Fibroblast of mammary gland (primary cell): ENCODE results near the gene ITGAD.

ENCODE experiments used
- DNase-seq: peaks from one replicate; pipeline ENCODE4 v3.0.0-alpha.2; 2010; ENCODE audit warnings: low read depth
- H3K4me3 ChIP-seq: 2 replicates; pipeline ENCODE4 v1.5.1; 2011; ENCODE audit warnings: low read depth, mild to moderate bottlenecking, low read length, moderate library complexity; ENCODE audit not compliant: control insufficient read depth
- TF ChIP-seq, protein P1 (sequence below): conservative IDR thresholded peaks from 2 replicates; pipeline ENCODE4 v1.5.1; 2011; ENCODE audit warnings: low read depth, low read length, inconsistent platforms; ENCODE audit not compliant: control insufficient read depth, insufficient read depth

Gene ITGAD

DNA sequence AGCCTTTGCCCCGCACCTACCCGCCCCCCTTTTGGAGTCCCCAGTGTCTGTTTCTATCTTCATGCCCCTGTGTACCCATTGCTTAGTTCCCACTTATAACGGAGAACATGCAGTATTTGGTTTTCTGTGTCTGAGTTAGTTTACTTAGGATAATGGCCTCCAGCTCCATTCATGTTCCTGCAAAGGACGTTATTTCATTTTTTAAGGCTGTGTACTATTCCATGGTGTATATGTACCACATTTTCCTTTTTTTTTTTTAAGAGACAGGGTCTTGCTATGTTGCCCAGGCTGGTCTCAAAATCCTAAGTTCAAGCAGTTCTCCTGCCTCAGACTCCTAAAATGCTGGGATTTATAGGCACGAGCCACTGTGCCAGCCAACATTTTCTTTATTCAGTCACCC is 74.7 kb downstream of the ITGAD start:
- DNase-seq: no peak
- TF ChIP-seq, protein P1, sequence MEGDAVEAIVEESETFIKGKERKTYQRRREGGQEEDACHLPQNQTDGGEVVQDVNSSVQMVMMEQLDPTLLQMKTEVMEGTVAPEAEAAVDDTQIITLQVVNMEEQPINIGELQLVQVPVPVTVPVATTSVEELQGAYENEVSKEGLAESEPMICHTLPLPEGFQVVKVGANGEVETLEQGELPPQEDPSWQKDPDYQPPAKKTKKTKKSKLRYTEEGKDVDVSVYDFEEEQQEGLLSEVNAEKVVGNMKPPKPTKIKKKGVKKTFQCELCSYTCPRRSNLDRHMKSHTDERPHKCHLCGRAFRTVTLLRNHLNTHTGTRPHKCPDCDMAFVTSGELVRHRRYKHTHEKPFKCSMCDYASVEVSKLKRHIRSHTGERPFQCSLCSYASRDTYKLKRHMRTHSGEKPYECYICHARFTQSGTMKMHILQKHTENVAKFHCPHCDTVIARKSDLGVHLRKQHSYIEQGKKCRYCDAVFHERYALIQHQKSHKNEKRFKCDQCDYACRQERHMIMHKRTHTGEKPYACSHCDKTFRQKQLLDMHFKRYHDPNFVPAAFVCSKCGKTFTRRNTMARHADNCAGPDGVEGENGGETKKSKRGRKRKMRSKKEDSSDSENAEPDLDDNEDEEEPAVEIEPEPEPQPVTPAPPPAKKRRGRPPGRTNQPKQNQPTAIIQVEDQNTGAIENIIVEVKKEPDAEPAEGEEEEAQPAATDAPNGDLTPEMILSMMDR: no peak
- H3K4me3 ChIP-seq: no peak overlapping the region

DNA sequence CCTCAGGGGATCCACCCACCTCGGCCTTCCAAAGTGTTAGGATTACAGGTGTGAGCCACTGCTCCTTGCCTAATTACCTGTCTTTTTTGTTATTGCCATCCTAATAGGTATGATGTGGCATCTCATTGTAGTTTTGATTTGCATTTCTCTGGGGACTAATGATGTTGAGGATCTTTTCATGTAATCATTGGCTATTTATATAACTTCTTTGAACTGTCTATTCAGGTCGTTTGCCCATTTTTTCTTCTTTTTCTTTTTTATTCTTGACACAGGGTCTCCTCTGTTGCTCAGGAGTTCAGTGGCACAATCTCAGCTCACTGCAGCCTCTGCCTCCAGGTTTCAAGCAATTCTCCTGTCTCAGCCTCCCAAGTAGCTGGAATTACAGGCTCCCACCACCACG is 77.5 kb downstream of the ITGAD start:
- TF ChIP-seq, protein P1: no peak
- H3K4me3 ChIP-seq: no peak overlapping the region

DNA sequence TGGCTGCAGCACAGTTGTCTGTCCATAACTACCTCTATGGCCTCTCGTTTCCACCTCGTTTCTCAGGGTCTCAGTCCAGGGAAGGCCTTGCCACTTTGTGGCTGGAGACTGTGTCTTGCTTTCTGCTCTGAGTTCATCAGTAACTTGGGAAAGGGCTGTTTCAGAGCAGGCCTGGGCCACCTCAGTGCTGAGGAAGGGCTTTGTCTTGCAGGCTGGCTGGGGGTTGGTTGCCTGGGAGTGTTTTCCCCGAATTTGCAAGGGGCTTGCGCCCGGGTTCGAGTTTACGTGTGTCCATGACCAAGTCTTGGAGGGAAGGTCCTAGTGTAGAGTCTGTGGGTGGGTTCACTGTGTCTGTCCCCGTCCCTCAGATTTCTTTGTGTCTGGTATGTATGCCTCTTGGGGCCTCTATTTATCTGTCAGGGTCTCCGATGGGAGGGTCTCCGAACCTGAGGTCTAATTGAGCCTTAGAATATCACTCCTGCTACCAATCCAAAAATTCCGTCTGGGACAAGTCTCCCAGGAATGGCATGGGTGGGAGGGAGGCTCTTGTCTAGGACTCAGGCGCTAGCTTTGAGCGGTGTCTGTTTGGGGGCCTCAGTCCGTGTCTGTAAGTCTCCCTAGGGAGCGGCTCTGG is 78.2 kb downstream of the ITGAD start:
- peak overlapping the region; percentile 80 for H3K4me3 ChIP-seq
- DNase-seq: no peak
- TF ChIP-seq, protein P1: no peak

More for the DNA sequence above, 77.5 kb downstream of the ITGAD start:
- DNase-seq: no peak

DNA sequence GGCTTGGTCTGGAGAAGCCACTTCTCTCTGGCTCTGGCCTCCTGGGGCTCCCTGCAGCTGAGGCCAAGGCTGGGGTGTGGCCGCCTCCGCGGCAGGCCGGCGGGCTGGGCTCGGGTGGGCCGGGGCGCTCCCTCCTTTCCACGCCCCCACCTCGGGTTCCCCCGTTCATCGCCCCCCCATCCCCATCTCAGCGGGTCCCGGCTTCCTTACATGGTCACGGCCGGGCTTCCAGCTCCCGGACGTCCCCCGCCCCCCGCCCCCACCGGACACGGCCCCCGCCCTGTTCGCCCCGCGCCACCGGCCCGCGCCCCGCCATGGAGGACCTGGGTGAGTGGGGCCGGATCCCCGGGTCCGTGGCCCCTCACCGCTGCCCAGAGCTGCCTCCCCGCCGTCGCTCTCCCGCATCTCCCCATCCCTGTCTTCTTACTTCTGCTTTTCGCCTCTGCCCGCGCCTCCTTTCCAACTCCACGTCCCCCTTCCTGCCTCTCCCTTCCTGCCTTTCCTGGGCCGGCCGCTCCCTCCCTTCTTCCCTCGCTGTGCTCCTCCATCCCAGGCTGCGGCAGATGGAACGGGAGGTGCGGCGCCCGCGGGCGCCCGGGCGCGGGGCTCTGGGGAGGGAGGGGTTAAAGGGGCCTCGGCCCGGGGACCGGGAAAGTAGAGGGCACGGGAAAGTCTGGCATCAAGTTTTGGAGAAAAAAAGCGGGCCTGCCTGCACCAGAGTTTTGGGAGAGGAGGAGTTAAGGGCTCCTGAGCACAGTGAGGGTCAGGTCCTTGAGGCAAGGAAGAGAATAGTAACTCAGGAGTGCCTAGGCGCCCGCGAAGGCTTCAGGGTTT is 79.0 kb downstream of the ITGAD start, which contains the start of gene TGFB1I1:
Gene TGFB1I1 (plus strand): TSS at position 278 of the 834 bp plus-strand sequence. CDS start 37 bp downstream, at position 315.
- TF ChIP-seq, protein P1: no peak
- H3K4me3 ChIP-seq: peak within 1 kb of the TSS; percentile 80

DNA sequence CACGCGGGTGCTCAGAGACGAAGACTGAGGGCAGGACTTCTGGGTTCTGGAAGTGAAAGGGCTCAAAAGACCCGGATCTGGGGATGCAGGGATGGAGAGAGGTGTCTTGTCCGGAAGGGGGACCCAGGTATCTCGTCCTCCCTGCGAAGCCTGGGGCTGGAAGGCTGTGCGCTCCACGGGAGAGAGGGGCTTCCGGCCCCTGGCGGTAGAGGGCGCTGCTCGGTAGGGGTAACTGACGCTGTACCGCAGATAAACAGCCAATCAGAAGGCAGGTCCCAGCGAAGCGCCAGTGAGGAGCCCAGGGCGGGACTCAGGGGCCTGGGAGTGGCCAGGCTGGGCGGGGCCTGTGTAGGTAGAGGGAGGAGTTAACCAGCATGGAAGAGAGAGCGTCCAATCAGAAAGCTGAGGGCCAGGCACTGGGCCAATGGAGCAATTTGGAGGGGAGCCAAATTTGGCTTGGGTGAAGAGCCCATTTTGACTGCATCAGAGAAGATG is 79.6 kb downstream of the ITGAD start:
- peak overlapping the region; percentile 80 for H3K4me3 ChIP-seq
- DNase-seq: peak; percentile 94
- TF ChIP-seq, protein P1: peak; percentile 72

More for the DNA sequence above, 79.0 kb downstream of the ITGAD start, which contains the start of gene TGFB1I1:
- DNase-seq: peak; percentile 67

DNA sequence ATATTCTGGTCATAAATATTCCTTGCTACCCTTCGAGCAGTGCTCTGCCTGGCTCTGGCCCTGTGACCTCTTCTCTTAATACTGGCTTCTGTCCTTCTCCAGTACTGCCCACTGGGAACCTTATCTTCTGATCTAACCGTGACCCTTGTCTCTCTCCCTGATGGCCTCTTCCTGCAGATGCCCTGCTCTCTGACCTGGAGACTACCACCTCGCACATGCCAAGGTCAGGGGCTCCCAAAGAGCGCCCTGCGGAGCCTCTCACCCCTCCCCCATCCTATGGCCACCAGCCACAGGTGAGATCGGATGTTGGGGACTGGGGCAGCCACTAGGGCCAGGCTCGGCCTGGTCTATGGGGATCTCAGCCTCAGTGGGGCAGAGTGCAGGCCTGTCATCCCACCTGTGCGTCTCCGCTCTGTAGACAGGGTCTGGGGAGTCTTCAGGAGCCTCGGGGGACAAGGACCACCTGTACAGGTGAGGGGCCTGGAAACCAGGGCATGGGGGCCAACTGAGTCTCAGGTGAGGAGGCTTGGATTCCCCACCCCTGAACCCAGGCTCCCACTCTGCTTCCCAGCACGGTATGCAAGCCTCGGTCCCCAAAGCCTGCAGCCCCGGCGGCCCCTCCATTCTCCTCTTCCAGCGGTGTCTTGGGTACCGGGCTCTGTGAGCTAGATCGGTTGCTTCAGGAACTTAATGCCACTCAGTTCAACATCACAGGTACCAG is 80.3 kb downstream of the ITGAD start:
- TF ChIP-seq, protein P1: no peak
- DNase-seq: no peak
- peak overlapping the region; percentile 80 for H3K4me3 ChIP-seq
